ENCODE data around the gene CD247. TPM values are rescaled to one million over a fixed set of nuclear protein-coding genes. Genes with fewer than 3 reads are reported as not detected.

CD247 gene
- polyA plus RNA-seq (2011; rRNA removed), result not detected in 2 replicates
- not detected in 2 replicates for polyA minus RNA-seq (2011; rRNA and poly(A)+ RNA removed)

DNA sequence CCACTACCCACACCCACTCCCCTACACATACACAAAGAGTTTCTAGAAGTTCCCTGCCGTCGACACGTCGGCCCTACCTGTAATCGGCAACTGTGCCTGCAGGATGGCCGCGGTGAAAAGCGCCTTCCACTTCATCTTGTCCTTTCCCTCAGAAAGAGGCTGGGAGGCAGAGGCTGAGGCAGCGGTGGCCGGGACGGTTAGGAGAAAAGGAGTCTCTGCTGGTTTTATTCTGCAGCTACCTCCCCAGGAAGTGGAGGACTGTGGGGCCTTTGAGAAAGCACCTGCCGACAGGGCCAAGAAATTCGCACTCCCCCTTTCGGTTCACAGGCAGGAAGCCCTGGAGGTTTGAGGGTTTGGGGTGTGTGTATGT is at the start of gene CD247:
CD247 (minus strand) TSS at position 199 of the 370 bp plus-strand sequence; CDS start at position 135, 64 bp downstream.
- H3K27me3 ChIP-seq (ENCODE audit: control insufficient read depth, insufficient read depth, low read length), result no peaks in the 10 kb centered on the region
- POLR2A ChIA-PET, result no interaction called here
- H3K4me3 ChIP-seq (ENCODE audit: low read depth, low read length), result no peak within 1 kb of the TSS
- no peaks in the 10 kb centered on the region for H3K9me3 ChIP-seq (ENCODE audit: control insufficient read depth, insufficient read depth, low read length)
- no peak within 1 kb of the TSS for H3K27ac ChIP-seq (ENCODE audit: low read depth, low read length)
- DNase-seq (ENCODE audit: low read depth, low spot score), result no peak
- CTCF ChIA-PET, result interaction anchor here (2.1 kb wide), 1 partner anchor 16 kb away, joined by 5 read pairs; no protein-coding TSS in a partner anchor
- TF ChIP-seq, protein P1, sequence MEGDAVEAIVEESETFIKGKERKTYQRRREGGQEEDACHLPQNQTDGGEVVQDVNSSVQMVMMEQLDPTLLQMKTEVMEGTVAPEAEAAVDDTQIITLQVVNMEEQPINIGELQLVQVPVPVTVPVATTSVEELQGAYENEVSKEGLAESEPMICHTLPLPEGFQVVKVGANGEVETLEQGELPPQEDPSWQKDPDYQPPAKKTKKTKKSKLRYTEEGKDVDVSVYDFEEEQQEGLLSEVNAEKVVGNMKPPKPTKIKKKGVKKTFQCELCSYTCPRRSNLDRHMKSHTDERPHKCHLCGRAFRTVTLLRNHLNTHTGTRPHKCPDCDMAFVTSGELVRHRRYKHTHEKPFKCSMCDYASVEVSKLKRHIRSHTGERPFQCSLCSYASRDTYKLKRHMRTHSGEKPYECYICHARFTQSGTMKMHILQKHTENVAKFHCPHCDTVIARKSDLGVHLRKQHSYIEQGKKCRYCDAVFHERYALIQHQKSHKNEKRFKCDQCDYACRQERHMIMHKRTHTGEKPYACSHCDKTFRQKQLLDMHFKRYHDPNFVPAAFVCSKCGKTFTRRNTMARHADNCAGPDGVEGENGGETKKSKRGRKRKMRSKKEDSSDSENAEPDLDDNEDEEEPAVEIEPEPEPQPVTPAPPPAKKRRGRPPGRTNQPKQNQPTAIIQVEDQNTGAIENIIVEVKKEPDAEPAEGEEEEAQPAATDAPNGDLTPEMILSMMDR (IDR thresholded peaks at IDR 0.05; ENCODE audit: low read depth, low read length), result no peak

DNA sequence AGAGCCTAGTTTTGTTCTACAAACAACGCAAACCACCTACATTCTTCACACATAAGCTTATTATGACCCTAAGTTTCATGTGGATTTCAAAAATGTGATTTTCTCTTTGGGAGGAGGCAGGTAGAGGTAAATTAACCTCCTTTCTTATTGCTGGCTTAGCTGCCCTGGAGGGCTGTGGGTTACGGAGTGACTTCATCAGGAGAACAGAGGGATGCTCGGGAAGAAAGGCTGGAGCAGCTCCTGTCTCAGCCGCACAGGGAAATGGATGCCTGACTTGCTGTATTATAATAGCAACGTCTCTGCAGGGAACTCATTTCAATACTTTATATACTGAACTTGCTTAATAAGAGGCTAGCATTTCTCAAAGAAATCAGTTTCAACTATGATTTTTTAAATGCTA is 49.3 kb upstream of the CD247 start:
- ChIA-PET POLR2A (no interaction called here), CTCF (interaction anchor here (1.0 kb wide), 1 partner anchor 137 kb away, joined by 3 read pairs; no protein-coding TSS in a partner anchor)
- DNase-seq (ENCODE audit: low read depth, low spot score), result no peak
- H3K27me3 ChIP-seq (ENCODE audit: control insufficient read depth, insufficient read depth, low read length), result no peaks in the 10 kb centered on the region
- H3K4me3 ChIP-seq (ENCODE audit: low read depth, low read length), result no peak overlapping the region
- TF ChIP-seq, protein P1 (IDR thresholded peaks at IDR 0.05; ENCODE audit: low read depth, low read length), result no peak
- no peaks in the 10 kb centered on the region for H3K9me3 ChIP-seq (ENCODE audit: control insufficient read depth, insufficient read depth, low read length)
- H3K27ac ChIP-seq (ENCODE audit: low read depth, low read length), result no peak overlapping the region

DNA sequence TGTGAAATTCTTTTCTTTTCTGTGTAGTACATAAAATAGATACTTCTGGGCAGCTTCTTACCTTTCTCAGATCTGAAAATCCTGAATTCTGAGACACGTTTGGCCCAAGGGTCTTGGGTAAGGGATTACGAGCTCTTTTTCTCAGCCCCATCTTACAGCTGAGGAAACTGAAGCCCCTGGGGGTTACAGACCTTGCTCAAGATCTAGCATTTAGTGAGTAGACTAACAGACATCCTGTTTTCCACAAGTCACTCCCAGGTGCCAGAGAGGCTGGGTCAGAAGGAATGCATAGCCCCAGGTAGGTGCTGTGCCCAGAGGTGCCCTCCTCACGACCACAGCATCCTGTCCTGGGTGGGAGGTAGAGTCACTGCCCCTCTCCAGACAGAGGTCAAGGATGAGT is 48.4 kb upstream of the CD247 start:
- TF ChIP-seq, protein P1 (IDR thresholded peaks at IDR 0.05; ENCODE audit: low read depth, low read length), result no peak
- Histone ChIP-seq H3K27me3 (ENCODE audit: control insufficient read depth, insufficient read depth, low read length) (no peaks in the 10 kb centered on the region), H3K9me3 (ENCODE audit: control insufficient read depth, insufficient read depth, low read length) (no peaks in the 10 kb centered on the region), H3K27ac (ENCODE audit: low read depth, low read length) (no peak overlapping the region), H3K4me3 (ENCODE audit: low read depth, low read length) (no peak overlapping the region)
- CTCF ChIA-PET, result interaction anchor here (1.0 to 1.1 kb wide), 2 partner anchors 32 to 136 kb away, joined by 3 read pairs; no protein-coding TSS in a partner anchor
- DNase-seq (ENCODE audit: low read depth, low spot score), result no peak
- POLR2A ChIA-PET, result no interaction called here

DNA sequence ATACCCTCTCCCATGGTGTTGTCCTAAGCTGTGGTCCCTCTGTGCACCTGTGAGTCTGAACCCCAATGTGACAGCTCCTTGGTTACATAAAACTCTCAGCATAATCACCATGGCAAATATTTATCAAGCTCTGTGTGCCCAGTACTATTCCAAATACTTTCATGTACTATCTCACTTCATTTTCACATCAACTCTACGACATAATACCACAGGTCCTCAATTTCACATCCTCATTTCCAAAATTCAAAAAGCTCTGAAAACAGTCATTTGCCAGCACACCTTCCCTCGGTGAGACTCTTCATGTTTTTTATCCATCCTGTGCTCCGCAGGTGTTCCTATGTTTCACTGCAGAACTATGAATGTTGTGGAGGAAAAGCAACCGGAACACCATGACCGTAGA is 47.6 kb upstream of the CD247 start:
- Histone ChIP-seq H3K27ac (ENCODE audit: low read depth, low read length) (no peak overlapping the region), H3K27me3 (ENCODE audit: control insufficient read depth, insufficient read depth, low read length) (no peaks in the 10 kb centered on the region), H3K4me3 (ENCODE audit: low read depth, low read length) (no peak overlapping the region), H3K9me3 (ENCODE audit: control insufficient read depth, insufficient read depth, low read length) (no peaks in the 10 kb centered on the region)
- ChIA-PET POLR2A (no interaction called here), CTCF (interaction anchor here (1.1 to 1.8 kb wide), 3 partner anchors 24 to 31 kb away, joined by 3 to 7 read pairs (median 3); no protein-coding TSS in a partner anchor)
- TF ChIP-seq, protein P1 (IDR thresholded peaks at IDR 0.05; ENCODE audit: low read depth, low read length), result no peak
- DNase-seq (ENCODE audit: low read depth, low spot score), result no peak

DNA sequence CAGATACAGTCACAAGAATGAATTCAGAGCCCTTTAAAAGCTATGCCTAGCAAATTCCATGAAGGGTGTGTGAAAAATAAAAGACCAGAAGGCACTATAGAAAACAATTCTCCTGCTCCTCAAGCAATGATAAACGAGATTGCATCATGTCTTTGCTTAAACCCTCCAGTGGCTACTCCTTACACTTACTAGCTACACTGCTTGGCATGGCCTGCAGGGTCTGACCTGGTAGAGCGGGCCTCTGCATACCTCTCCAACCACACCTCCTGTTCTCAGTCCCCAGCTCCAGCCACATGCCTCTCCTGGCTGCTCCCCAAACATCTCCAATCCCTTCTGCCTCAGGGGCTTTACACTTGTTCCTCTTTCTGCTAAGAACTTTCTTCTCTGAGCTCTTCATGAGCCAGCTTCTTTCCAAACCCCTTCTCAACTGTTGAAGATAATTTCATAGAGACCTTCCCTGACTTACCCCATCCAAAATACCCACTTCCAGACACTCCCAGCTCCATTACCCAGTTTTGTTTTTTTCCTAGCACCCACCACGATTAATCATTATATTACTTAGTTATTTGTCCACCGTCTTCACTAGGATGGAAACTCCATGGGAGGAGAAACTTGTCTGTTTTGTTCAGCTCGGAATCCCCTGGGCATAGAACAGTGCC is 46.4 kb upstream of the CD247 start:
- TF ChIP-seq, protein P1 (IDR thresholded peaks at IDR 0.05; ENCODE audit: low read depth, low read length), result no peak
- POLR2A ChIA-PET, result no interaction called here
- Histone ChIP-seq H3K9me3 (ENCODE audit: control insufficient read depth, insufficient read depth, low read length) (no peaks in the 10 kb centered on the region), H3K4me3 (ENCODE audit: low read depth, low read length) (no peak overlapping the region), H3K27me3 (ENCODE audit: control insufficient read depth, insufficient read depth, low read length) (peaks cover 2% of the 10 kb centered on the region), H3K27ac (ENCODE audit: low read depth, low read length) (no peak overlapping the region)
- DNase-seq (ENCODE audit: low read depth, low spot score), result no peak
- CTCF ChIA-PET, result interaction anchor here (0.7 to 3.2 kb wide), 9 partner anchors 9 to 659 kb away, joined by 3 to 18 read pairs (median 4); partner anchors contain the start of gene CREG1

Measured in AG04450 (cell line).